NAMALWA (cell line): ENCODE data around the gene DNAJC22.

Experiments
- DNase-seq: peaks from one replicate; pipeline ENCODE4 v3.0.0-alpha.2; 2015; ENCODE audit warnings: low spot score

The DNAJC22 gene

DNA sequence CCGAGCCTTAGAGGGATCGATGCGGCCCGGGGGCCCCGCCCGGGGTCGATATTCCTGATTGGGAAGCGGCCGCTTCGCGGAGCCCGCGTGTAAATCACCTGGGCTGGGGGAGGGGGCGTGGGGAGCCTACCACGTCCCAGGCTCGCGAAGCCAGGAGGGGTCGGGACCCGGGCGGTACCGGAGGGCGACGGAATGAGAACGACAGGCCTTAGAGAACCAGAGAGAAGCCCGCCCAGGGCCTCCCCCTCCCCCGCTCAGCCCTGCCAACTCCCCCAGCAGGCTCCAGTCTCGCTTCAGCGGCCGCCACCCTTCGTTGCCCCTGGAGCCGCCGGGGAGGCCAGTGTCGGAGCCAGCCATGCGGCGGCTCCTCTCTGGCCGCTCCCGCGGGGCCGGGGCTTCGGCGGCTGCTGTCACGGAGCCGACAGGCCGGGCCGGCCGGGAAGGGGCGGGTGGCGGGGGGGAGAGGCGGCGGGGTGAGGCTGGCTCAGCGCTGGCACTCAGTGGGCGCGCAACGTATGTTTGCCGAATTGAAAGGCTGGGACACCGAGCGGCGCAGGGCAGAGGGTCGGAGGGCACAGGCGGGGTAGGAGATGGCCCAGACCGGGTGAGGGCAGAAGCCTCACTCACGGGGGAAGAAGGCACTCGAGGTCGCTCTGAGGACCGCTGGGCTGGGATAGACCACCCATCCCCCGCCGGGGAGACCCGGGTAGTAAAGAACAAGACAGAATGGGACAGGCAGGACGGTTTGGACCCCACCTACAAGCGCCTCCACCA, 1.4 kb upstream of the DNAJC22 start:
- DNase-seq, result peak; percentile 61

- DNase-seq, result no peak
Measured at GRCh38 chr12:49345825-49346658, 646 bp upstream of the DNAJC22 start.

DNA sequence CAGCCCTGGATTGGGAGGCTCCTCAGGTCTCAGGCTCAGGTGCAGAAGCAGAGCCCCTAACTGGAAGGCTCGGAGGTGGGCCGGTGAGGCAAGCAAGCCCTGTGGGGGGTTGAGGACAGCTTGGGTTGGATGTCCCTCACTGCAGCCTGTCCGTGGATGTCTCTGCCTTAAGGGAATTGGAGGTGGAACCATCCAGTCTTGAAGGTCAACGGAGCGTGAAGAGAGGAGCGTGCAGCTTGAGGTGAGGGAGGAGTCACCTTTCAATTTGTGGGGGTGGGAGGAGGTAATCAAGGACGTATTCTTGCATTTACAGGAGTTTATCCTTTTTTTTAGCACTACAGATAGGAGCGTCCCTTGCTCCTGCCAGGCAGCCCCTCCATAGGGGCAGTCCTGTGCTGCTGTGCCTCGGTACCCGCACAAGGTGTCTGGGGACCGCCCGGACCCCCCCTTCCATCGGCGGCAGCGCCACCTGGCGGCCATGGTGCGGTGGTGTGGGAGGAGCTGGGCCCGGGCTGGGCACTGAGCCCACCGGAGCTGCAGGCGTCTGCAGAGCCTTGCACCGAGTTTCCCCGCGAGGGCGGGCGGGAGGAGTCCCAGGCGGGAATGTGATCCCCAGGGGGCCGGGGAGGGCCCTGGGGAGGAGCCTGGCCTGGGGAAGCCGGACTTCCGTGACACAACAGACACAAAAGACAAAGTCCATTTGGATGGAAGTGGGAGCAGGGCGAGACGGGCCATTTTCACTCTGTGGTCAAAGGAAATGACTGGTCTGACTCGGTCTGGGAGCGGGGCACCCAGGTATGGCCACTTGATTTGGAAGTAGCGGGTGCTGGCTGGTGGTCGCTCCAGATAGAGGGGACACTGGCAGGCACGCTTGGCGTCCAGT, 864 bp downstream of the DNAJC22 start:
- DNase-seq, result peak; percentile 82

DNA sequence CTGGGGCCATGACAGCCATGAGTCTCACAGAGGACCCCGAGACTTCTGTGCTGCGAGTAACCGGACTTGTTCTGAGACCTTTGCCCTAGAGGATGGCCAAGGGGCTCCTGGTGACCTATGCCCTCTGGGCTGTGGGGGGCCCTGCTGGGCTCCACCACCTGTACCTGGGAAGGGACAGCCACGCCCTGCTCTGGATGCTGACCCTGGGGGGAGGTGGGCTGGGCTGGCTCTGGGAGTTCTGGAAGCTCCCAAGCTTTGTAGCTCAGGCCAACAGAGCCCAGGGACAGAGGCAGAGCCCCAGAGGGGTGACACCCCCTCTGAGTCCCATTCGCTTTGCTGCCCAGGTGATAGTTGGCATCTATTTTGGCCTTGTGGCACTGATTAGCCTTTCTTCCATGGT, 2.1 kb downstream of the DNAJC22 start:
- DNase-seq, result no peak

DNA sequence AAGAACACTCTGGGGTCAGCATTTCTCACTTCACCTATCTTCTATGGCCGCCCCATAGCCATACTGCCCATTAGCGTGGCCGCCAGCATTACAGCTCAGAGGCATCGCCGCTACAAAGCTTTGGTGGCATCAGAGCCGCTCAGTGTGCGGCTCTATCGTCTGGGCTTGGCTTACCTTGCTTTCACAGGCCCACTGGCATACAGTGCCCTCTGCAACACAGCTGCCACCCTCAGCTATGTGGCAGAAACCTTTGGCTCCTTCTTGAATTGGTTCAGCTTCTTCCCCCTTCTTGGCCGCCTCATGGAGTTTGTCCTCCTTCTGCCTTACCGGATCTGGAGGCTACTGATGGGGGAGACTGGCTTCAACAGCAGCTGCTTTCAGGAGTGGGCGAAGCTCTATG, 2.6 kb downstream of the DNAJC22 start:
- no peak for DNase-seq

DNA sequence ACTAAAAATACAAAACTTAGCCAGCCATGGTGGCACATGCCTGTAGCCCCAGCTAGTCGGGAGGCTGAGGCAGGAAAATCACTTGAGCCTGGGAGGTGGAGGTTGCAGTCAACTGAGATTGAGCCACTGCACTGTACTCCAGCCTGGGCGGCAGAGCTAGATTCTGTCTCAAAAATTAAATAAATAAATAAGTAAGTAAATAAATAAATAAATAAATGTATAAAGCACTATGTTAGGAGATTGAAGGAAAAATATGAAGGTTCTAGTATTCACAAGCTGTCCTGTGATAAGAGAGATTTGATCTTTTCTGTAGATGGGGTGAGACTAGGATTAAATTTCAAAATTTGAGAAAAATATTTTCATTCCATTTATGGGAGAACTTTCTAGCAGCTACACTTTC, 5.7 kb downstream of the DNAJC22 start:
- no peak for DNase-seq

DNA sequence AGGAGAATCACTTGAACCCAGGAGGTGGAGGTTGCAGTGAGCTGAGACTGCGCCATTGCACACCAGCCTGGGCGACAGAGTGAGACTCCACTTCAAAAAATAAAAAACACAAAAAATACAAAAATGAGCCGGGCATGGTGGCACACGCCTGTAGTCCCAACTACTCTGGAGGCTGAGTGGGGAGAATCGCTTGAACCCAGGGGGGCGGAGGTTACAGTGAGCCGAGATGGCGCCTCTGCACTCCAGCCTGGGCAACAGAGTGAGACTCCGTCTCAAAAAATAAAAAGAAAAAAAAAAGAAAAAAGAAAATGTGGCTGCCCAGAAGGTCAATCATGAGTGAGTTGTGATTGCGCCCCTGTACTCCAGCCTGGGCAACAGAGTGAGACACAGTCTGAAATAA, 9.2 kb downstream of the DNAJC22 start:
- DNase-seq, result no peak

DNA sequence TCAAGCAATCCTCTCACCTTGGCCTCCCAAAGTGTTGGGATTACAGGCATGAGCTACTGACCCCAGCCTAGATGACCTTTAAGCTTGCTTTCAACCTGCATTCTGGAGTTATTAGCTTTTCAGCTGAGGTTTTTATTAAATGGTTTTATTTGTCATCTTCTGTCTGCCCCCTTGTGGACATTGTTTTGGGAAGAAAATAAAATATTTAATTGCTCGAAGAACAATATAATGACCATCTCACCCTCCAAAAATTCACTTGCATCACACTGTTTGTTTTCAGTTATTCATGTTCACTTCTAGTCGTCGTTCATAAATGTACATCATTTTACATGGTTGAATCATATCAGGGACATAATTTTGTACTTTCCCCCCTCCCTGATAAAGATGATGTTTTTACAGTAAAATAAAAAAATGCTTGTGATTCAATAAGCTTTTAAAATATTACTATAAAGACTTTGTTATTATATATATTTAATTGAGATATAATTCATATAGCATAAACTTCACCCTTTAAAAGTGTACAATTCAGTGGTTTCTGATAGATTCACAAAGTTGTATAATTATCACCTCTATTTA, 10.5 kb downstream of the DNAJC22 start:
- DNase-seq, result peak; percentile 75

- DNase-seq, result peak; percentile 91
Measured at GRCh38 chr12:49358483-49359141, 11.9 kb downstream of the DNAJC22 start.

- no peak for DNase-seq
Measured at GRCh38 chr12:49359671-49360070, 13.0 kb downstream of the DNAJC22 start.

DNA sequence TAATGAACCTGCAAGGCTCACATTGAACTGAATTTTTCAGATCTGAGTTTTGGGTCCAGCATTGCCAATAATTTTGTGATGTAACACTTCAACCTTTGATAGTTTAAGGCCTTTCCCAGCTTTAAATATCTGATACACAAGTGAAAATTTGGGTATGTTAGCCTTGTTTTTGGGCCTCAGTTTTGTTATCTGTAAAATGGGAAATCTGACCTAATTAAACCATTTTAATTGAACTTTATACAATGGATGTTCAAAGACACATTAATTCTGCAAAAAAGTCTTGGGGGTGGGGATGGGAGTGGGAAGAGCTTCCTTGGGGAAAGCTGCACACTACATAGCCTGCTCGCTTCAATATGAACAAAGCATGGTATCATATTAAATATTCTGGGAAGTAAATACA, 15.4 kb downstream of the DNAJC22 start:
- DNase-seq, result no peak

DNA sequence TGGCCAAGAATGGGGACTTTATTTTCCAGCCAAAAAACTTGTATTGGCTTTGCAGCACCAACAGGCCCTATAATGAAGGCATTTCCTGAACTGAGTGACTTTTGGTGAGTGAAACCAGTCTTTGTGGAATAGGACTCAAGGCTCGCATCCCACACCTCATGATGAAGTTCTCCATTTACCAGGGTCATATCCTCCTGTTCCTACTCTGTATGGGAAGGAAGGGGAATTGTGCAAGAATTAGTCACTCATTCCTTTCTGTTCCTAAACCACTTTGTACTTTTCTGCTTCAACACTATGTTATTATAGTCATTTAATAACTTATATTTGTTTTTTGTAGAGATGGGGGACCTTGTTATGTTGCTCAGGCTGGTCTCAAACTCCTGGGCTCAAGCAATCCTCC, 18.3 kb downstream of the DNAJC22 start:
- DNase-seq, result no peak

DNA sequence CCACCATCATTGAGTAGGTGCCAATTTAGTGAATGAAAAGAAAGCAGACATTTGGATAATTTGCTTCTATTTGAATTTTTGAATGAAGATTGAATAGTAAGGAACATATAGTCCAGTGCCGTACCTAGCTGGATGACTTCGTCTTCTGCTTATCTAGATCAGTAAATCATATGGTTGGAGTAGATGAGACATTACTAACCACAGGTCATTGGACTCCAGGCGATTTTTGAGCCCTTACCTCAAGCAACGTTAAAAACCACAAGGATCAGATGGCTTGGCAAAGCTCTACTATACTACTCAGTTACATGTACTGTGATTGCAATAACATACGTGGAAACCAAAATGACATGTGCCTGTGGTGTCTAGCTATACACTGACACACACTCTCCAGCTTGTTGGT, 18.9 kb downstream of the DNAJC22 start:
- DNase-seq, result no peak

- no peak for DNase-seq
Measured at GRCh38 chr12:49366096-49366651, 19.5 kb downstream of the DNAJC22 start.

- peak; percentile 95 for DNase-seq
Measured at GRCh38 chr12:49366652-49367380, 20.1 kb downstream of the DNAJC22 start.

- no peak for DNase-seq
Measured at GRCh38 chr12:49367381-49368239, 20.9 kb downstream of the DNAJC22 start, which contains the start of gene SPATS2. SPATS2 (plus strand) TSS chr12:49367462; CDS start chr12:49461013, 93,551 bp downstream.

- peak; percentile 49 for DNase-seq
Measured at GRCh38 chr12:49368240-49368600, 21.5 kb downstream of the DNAJC22 start.

GRCh38 chr12:49369411-49370145, 22.9 kb downstream of the DNAJC22 start:
- DNase-seq, result peak; percentile 79

DNA sequence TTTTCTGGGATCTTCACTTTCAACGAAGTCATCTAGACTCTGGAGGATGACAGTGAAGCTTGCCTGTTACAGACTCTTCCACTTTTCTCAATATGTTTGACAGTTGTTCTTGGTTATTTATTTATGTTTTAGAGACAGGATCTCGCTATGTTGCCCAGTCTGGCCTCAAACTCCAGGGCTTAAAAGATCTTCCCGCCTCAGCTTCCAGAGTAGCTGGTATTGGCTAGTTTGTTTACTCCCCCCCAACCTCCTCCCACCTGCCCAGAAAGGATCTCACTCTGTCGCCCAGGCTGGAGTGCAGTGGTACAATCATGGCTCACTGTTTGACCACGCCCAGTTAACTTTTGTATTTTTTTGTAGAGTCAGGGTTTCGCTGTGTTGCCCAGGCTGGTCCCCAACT, 23.9 kb downstream of the DNAJC22 start:
- no peak for DNase-seq
